ENCODE data around the gene MYEOV. TPM values are rescaled to one million over a fixed set of nuclear protein-coding genes. Genes with fewer than 3 reads are reported as not detected.

MYEOV gene
- polyA plus RNA-seq, 1 donor (not counting 4 experiments of a cell fraction or from before 2014, with no cell fraction given): 1.4 TPM

DNA sequence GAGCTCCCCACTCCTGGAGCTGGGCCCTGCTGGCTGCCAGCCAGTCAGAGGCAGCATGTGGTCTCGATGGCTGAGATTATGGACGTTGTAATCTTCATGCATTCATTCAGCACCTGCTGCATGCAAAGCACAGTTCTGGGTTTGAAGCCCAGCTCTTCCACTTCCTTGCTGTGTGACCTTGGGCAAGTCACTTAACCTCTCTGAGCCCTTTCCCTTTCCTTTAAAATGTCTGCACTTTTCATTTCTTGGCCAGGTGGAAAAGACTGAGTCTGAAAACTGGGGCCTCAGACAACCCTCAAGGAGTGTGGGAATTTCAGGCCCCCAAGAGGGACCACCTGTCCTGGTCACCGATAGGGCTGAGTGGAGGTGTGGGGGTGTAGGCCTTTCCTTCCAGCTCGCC, 24.6 kb upstream of the MYEOV start:
- no peaks in the 10 kb centered on the region for H4K20me1 ChIP-seq (ENCODE audit: control insufficient read depth, extremely low read depth, insufficient read depth, low read length)
- no peaks in the 10 kb centered on the region for H3K36me3 ChIP-seq (ENCODE audit: control insufficient read depth in 2 of 2, extremely low read depth in 1 of 2, insufficient read depth in 2 of 2, low read length in 2 of 2)
- no peaks in the 10 kb centered on the region for H3K9me3 ChIP-seq (ENCODE audit: control insufficient read depth, low read depth, low read length)
- H3K9me1 ChIP-seq (ENCODE audit: control insufficient read depth, extremely low read depth, insufficient read depth, low read length): no peaks in the 10 kb centered on the region
- H3K4me1 ChIP-seq (ENCODE audit: control insufficient read depth, extremely low read depth, insufficient read depth, low read length): peaks cover 4% of the 10 kb centered on the region
- H2AFZ ChIP-seq (ENCODE audit: control insufficient read depth, low read length): no peak overlapping the region
- DNase-seq (ENCODE audit: low read depth, low spot score) (no peak), FAIRE-seq (no peak)
- H3K27me3 ChIP-seq (ENCODE audit: control insufficient read depth, extremely low read depth, insufficient read depth, low read length): peaks cover 24% of the 10 kb centered on the region
- no peak overlapping the region for H3K4me2 ChIP-seq (ENCODE audit: control insufficient read depth, extremely low read depth, insufficient read depth, low read depth, low read length)
- dilution Hi-C loops (cut with MboI; ENCODE audit: extremely low pct_ligation_motif_present, low sequenced_read_pairs): no loop called here
- H3K27ac ChIP-seq (ENCODE audit: control insufficient read depth, insufficient read depth, low read length): no peak overlapping the region
- H3K9ac ChIP-seq (ENCODE audit: control insufficient read depth, extremely low read depth, insufficient read depth, low read length): no peak overlapping the region
- no peaks in the 10 kb centered on the region for H3K79me2 ChIP-seq (ENCODE audit: control insufficient read depth, insufficient read depth, low read length)
- TF ChIP-seq, protein P1, sequence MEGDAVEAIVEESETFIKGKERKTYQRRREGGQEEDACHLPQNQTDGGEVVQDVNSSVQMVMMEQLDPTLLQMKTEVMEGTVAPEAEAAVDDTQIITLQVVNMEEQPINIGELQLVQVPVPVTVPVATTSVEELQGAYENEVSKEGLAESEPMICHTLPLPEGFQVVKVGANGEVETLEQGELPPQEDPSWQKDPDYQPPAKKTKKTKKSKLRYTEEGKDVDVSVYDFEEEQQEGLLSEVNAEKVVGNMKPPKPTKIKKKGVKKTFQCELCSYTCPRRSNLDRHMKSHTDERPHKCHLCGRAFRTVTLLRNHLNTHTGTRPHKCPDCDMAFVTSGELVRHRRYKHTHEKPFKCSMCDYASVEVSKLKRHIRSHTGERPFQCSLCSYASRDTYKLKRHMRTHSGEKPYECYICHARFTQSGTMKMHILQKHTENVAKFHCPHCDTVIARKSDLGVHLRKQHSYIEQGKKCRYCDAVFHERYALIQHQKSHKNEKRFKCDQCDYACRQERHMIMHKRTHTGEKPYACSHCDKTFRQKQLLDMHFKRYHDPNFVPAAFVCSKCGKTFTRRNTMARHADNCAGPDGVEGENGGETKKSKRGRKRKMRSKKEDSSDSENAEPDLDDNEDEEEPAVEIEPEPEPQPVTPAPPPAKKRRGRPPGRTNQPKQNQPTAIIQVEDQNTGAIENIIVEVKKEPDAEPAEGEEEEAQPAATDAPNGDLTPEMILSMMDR (optimal IDR thresholded peaks at IDR 0.05 in 1 of 3, IDR thresholded peaks at IDR 0.05 in 1 of 3, conservative IDR thresholded peaks at IDR 0.05 in 1 of 3; ENCODE audit: extremely low read depth in 1 of 3, insufficient read depth in 2 of 3, low read length in 3 of 3): no peak
- TF ChIP-seq EZH2 (IDR thresholded peaks at IDR 0.05; ENCODE audit: low read length): no peak
- no peak overlapping the region for H3K4me3 ChIP-seq (ENCODE audit: control insufficient read depth in 2 of 3, extremely low read depth in 1 of 3, insufficient read depth in 2 of 3, low read depth in 1 of 3, low read length in 3 of 3)

DNA sequence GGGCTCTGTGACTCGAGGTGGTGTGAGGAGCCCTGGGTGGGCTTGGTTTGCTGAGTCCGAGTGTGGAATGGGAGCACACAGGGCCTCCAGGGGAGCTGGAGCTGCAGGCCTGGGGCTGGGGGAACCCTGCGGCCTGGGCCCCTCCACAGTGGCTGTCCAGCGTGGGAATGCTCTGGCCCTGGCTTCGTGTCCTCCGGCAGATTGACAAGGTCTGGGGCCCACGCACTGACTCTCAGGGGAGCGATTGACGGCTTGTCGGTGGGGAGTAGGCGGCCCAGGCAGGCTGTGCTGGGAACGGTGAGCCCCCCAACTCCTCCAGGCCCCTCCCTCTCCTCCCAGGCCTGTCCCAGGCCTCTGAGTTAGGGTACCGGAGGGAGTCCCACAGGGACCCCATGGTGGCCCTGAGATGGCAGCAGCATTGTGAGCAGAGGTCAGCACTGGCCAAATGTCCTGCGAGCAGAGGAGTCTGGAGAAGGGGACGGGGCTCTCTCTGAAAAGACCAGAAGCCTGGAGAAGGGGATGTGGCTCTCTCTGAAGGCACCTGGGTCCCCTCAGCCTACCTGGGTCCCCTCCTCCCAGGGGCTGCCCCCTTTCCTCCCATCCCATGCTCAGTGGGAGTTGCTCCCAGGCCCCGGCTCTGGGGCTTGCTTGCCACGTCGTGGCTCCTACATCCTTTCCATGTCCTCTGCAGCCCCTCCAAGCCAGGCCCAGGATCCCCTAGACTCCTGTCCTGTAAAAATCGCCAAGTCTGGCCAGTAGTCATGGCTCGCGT, 23.8 kb upstream of the MYEOV start:
- FAIRE-seq: no peak
- DNase-seq (ENCODE audit: low read depth, low spot score): no peak

More for the DNA sequence above, 23.8 kb upstream of the MYEOV start:
- no peaks in the 10 kb centered on the region for H3K9me3 ChIP-seq (ENCODE audit: control insufficient read depth, low read depth, low read length)
- H4K20me1 ChIP-seq (ENCODE audit: control insufficient read depth, extremely low read depth, insufficient read depth, low read length): no peaks in the 10 kb centered on the region
- H3K9me1 ChIP-seq (ENCODE audit: control insufficient read depth, extremely low read depth, insufficient read depth, low read length): no peaks in the 10 kb centered on the region
- H3K79me2 ChIP-seq (ENCODE audit: control insufficient read depth, insufficient read depth, low read length): no peaks in the 10 kb centered on the region
- H3K27ac ChIP-seq (ENCODE audit: control insufficient read depth, insufficient read depth, low read length): no peak overlapping the region
- no peak overlapping the region for H3K4me2 ChIP-seq (ENCODE audit: control insufficient read depth, extremely low read depth, insufficient read depth, low read depth, low read length)
- peaks cover 11% of the 10 kb centered on the region for H3K4me1 ChIP-seq (ENCODE audit: control insufficient read depth, extremely low read depth, insufficient read depth, low read length)
- no peak overlapping the region for H3K4me3 ChIP-seq (ENCODE audit: control insufficient read depth in 2 of 3, extremely low read depth in 1 of 3, insufficient read depth in 2 of 3, low read depth in 1 of 3, low read length in 3 of 3)
- H3K9ac ChIP-seq (ENCODE audit: control insufficient read depth, extremely low read depth, insufficient read depth, low read length): no peak overlapping the region
- dilution Hi-C loops (cut with MboI; ENCODE audit: extremely low pct_ligation_motif_present, low sequenced_read_pairs): no loop called here
- H2AFZ ChIP-seq (ENCODE audit: control insufficient read depth, low read length): no peak overlapping the region
- H3K27me3 ChIP-seq (ENCODE audit: control insufficient read depth, extremely low read depth, insufficient read depth, low read length): peaks cover 27% of the 10 kb centered on the region
- H3K36me3 ChIP-seq (ENCODE audit: control insufficient read depth in 2 of 2, extremely low read depth in 1 of 2, insufficient read depth in 2 of 2, low read length in 2 of 2): no peaks in the 10 kb centered on the region
- no peak for TF ChIP-seq EZH2 (IDR thresholded peaks at IDR 0.05; ENCODE audit: low read length)
- TF ChIP-seq, protein P1 (optimal IDR thresholded peaks at IDR 0.05 in 1 of 3, IDR thresholded peaks at IDR 0.05 in 1 of 3, conservative IDR thresholded peaks at IDR 0.05 in 1 of 3; ENCODE audit: extremely low read depth in 1 of 3, insufficient read depth in 2 of 3, low read length in 3 of 3): no peak

Measured in keratinocyte (primary cell).